HEK293T (cell line): ENCODE results near the gene VPS41.

Experiments
- CTCF ChIA-PET: fragments of 350-600 bp; formaldehyde crosslinking; extraction: SDS; loops from one replicate; lab custom pipeline; 2021; ENCODE audit warnings: antibody characterized with exemption, inconsistent platforms; lab: Yijun Ruan, JAX
- POLR2A ChIA-PET: fragments of 350-600 bp; formaldehyde crosslinking; extraction: SDS; loops from one replicate; lab custom pipeline; 2020; ENCODE audit warnings: antibody characterized with exemption, inconsistent platforms; lab: Yijun Ruan, JAX
- DNase-seq: peaks from one replicate; pipeline ENCODE4 v3.0.0; 2012; ENCODE audit warnings: mixed read lengths; ENCODE audit errors: extremely low spot score
- ARNT ChIP-seq: fragments of 450-650 bp; IDR thresholded peaks from 2 replicates; pipeline ENCODE4 v1.6.1; 2017; ENCODE audit warnings: mild to moderate bottlenecking
- BHLHE40 ChIP-seq: fragments of 450-650 bp; IDR thresholded peaks from 2 replicates; pipeline ENCODE4 v1.6.1; 2016; ENCODE audit warnings: mild to moderate bottlenecking, moderate library complexity, borderline replicate concordance
- CTBP1 ChIP-seq: fragments of 450-650 bp; IDR thresholded peaks from 2 replicates; pipeline ENCODE4 v1.6.1; 2016; ENCODE audit warnings: borderline replicate concordance
- ELF4 ChIP-seq: fragments of 450-650 bp; IDR thresholded peaks from 2 replicates; pipeline ENCODE4 v1.6.1; 2017; ENCODE audit warnings: antibody characterized with exemption
- FOXA1 ChIP-seq: fragments of 450-650 bp; IDR thresholded peaks from 2 replicates; pipeline ENCODE4 v1.6.1; 2016; ENCODE audit warnings: mild to moderate bottlenecking
- FOXK2 ChIP-seq: fragments of 450-650 bp; IDR thresholded peaks from 2 replicates; pipeline ENCODE4 v1.6.1; 2016; ENCODE audit warnings: mild to moderate bottlenecking
- FOXM1 ChIP-seq: fragments of 450-650 bp; IDR thresholded peaks from 2 replicates; pipeline ENCODE4 v1.6.1; 2017; ENCODE audit warnings: mild to moderate bottlenecking, borderline replicate concordance
- HDGF ChIP-seq: fragments of 450-650 bp; IDR thresholded peaks from 2 replicates; pipeline ENCODE4 v1.6.1; 2017; ENCODE audit warnings: antibody characterized with exemption, borderline replicate concordance
- L3MBTL2 ChIP-seq: fragments of 450-650 bp; conservative IDR thresholded peaks from 2 replicates; pipeline ENCODE4 v1.6.1; 2016; ENCODE audit warnings: mild to moderate bottlenecking
- LEF1 ChIP-seq: fragments of 450-650 bp; IDR thresholded peaks from 2 replicates; pipeline ENCODE4 v1.6.1; 2017; ENCODE audit warnings: mild to moderate bottlenecking, borderline replicate concordance
- NFRKB ChIP-seq: fragments of 450-650 bp; IDR thresholded peaks from 2 replicates; pipeline ENCODE4 v1.6.1; 2016; ENCODE audit warnings: mild to moderate bottlenecking, moderate library complexity
- SP1 ChIP-seq: fragments of 450-650 bp; IDR thresholded peaks from 2 replicates; pipeline ENCODE4 v1.6.1; 2017
- SUZ12 ChIP-seq: fragments of 450-650 bp; IDR thresholded peaks from 2 replicates; pipeline ENCODE4 v1.6.1; 2016; ENCODE audit warnings: mild to moderate bottlenecking
- TARDBP ChIP-seq: fragments of 450-650 bp; IDR thresholded peaks from 2 replicates; pipeline ENCODE4 v1.6.1; 2016
- ZNF384 ChIP-seq: fragments of 450-650 bp; IDR thresholded peaks from 2 replicates; pipeline ENCODE4 v1.6.1; 2016
- TF ChIP-seq, protein P1 (sequence below): fragments of 450-650 bp; IDR thresholded peaks from 2 replicates; pipeline ENCODE4 v1.6.1; 2016

Gene VPS41

DNA sequence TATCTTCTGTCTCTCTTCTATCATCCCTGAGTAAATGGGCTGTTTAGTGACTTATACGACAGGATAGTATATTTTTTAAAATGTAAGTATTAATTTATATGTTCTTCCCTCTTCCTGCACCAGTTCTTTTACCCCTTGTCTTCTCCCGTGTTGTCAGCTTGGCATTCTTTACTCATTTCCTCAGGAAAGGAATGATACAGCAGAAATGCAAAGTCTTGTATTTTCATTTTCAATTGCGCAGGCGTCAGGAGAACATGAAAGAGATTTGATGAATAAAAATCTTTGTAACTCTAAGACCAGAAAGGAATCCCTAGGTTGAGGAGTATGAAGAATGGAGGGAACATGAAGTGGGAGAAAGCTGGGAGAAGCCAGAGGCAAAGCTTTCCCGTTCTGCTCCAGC, 18.8 kb upstream of the VPS41 start:
- POLR2A ChIA-PET, result no interaction called here
- CTCF ChIA-PET, result interaction anchor here (0.6 kb wide), 1 partner anchor 526 kb away, joined by 3 read pairs; no protein-coding TSS in a partner anchor
- DNase-seq, result no peak
- TF ChIP-seq HDGF, result no peak
- TF ChIP-seq L3MBTL2, result no peak
- TF ChIP-seq FOXA1, result no peak
- TF ChIP-seq SP1, result no peak
- TF ChIP-seq ELF4, result no peak
- no peak for TF ChIP-seq SUZ12

DNA sequence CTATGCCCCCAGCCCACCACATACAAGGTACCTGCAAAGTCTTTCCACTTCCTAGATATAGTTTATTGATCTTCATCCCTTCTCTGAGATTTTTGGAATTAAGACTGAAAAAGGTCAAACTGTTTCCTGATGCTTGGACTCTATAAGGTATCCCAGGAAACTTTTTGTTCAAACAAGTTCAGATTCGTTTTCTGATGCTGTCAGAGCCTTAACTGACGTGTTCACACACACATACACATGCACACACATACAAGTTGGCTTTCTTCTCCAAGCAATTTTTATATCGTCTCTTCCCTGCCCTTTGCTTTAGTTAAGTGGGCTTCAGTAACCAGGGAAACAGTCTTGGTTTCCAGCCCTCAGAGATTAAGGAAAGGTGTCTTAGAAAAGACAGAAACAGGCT, 11.7 kb upstream of the VPS41 start:
- POLR2A ChIA-PET, result no interaction called here
- CTCF ChIA-PET, result no interaction called here
- TF ChIP-seq CTBP1 (no peak), ARNT (no peak), BHLHE40 (no peak), SP1 (no peak), LEF1 (no peak), TARDBP (no peak), FOXA1 (no peak), FOXM1 (no peak), L3MBTL2 (no peak), ZNF384 (no peak), ELF4 (no peak), FOXK2 (no peak), NFRKB (no peak), SUZ12 (no peak), HDGF (no peak)
- TF ChIP-seq, protein P1, sequence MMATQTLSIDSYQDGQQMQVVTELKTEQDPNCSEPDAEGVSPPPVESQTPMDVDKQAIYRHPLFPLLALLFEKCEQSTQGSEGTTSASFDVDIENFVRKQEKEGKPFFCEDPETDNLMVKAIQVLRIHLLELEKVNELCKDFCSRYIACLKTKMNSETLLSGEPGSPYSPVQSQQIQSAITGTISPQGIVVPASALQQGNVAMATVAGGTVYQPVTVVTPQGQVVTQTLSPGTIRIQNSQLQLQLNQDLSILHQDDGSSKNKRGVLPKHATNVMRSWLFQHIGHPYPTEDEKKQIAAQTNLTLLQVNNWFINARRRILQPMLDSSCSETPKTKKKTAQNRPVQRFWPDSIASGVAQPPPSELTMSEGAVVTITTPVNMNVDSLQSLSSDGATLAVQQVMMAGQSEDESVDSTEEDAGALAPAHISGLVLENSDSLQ, result no peak

DNA sequence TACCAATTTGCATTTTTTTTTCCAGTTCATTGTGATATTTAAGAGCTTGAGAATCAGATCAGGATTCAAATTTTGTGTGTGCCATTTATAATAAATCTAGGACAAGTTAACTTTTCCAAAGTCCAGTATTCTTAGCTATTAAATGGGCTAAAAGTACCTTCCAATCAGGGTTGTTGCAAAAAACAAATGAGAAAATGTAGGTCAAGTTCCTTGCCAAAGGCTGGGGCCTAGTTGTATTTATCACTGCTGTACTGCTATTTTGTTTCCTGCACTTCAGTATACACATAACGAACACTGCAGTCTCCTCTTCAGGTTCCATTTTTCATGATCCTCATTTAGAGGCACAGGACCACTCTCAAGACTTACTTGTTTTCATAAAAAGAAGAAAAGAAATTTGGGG, 7.4 kb upstream of the VPS41 start:
- ChIA-PET CTCF (no interaction called here), POLR2A (no interaction called here)
- TF ChIP-seq FOXA1 (no peak), FOXK2 (no peak), BHLHE40 (no peak), NFRKB (no peak), LEF1 (no peak), SUZ12 (no peak)
- no peak for DNase-seq

More for the DNA sequence above, 11.7 kb upstream of the VPS41 start:
- DNase-seq, result no peak

DNA sequence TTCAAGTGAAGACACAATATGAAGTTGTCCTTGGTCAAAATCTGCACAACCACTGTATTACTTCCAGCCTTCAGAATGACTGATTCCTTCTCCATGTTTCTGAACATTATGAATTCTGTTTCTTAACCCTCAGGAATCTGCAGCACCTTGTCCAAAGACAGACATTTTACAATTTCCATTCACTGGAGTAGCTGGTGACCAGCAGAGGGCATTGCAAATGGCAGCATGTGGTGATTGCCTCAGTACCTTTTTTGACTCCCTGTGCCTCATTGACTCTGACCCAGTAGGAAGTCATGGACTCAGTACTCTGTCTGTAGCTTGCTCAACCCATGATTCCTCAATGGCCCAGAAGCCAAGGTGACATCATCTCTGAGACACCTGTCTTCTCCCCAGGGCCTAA, 879 bp upstream of the VPS41 start:
- POLR2A ChIA-PET, result interaction anchor here (1.5 kb wide), 1 partner anchor 8 kb away, joined by 5 read pairs; no protein-coding TSS in a partner anchor
- no peak for DNase-seq

DNA sequence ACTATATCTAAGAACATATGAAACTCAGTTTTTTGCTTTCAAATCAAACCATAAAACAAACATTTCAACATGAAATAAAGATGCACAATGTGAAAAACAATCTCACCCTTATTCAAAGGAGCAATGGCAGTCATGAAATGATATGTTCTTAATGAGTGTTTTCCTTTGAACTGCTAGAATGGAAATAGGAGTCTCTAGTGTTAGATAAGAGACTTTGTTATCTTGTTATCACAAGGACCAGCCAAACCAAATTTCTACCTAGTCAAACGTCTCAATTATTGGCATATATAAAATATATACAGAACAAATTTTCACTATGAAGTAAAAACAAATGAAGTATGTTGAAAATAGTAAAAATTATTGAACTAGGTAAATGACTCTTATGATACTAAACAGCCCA, 1.2 kb downstream of the VPS41 start:
- TF ChIP-seq, protein P1, result no peak
- TF ChIP-seq ELF4, result no peak
- no peak for TF ChIP-seq SUZ12
- no peak for TF ChIP-seq TARDBP
- no peak for TF ChIP-seq FOXM1
- TF ChIP-seq CTBP1, result no peak
- no peak for TF ChIP-seq BHLHE40
- TF ChIP-seq ZNF384, result no peak
- TF ChIP-seq NFRKB, result no peak
- TF ChIP-seq LEF1, result no peak
- no peak for DNase-seq
- POLR2A ChIA-PET, result no interaction called here
- CTCF ChIA-PET, result no interaction called here

More for the DNA sequence above, 879 bp upstream of the VPS41 start:
- no peak for TF ChIP-seq BHLHE40
- no peak for TF ChIP-seq FOXK2
- no peak for TF ChIP-seq NFRKB
- TF ChIP-seq FOXM1, result no peak
- TF ChIP-seq SUZ12, result no peak
- CTCF ChIA-PET, result interaction anchor here (0.5 to 0.6 kb wide), 3 partner anchors 20 to 779 kb away, joined by 3 to 6 read pairs (median 4); no protein-coding TSS in a partner anchor

DNA sequence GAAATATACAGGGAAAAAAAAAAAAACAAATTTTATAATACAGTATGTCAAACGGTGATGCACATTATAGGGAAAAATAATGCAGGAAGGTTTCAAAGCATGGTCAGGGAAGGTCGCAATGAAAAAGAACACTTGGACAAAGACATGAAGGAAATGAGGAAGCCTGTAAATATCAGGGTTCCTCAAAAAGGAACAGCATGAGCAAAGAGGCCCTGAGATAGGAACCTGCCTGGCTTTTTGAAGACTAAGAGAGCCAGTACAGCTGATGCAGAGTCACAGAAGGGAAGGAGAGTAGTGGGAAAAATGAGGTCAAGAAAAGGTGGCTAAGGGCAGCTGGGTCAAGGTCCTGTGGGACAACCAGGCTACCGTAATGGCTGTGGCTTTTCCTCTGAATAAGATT, 1.9 kb downstream of the VPS41 start:
- DNase-seq, result no peak
- TF ChIP-seq FOXA1, result no peak
- no peak for TF ChIP-seq SP1
- no peak for TF ChIP-seq LEF1
- no peak for TF ChIP-seq NFRKB
- no peak for TF ChIP-seq SUZ12
- no peak for TF ChIP-seq HDGF
- ChIA-PET CTCF (no interaction called here), POLR2A (no interaction called here)

DNA sequence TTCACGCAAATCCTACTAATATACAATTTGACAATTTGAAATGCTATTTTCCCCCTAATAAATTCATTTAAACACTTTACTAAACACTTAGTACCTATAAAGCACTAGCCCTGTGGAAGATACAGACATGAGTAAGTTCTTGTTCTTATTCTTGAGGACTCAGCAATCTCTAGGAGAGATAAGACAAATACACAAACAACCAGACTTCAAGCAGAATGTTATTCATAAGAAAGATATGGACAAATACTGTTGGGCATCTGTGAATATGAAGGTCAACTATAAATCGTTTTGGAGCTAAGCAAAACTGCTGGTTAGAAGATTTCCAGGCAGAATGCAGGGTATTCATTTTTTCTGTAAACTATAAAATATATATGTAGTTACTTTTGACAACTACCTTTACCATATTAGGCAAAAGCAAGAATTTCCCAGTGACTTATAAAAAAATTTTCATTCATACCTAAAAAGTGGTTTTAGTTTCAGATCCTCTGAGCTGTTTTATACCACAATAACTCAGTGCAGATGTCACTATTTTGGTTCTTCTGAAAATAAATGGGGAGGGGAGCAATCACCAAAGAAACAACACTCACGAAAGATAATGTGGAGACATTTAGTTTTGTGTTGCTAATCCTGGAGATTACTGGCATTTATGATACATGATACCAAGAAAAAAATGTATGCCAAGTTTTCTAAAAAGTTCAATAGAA, 3.8 kb downstream of the VPS41 start:
- TF ChIP-seq FOXK2 (no peak), ELF4 (no peak), ARNT (no peak), ZNF384 (no peak), TARDBP (no peak), SP1 (no peak), LEF1 (no peak), L3MBTL2 (no peak), HDGF (no peak), CTBP1 (no peak), FOXA1 (no peak), NFRKB (no peak), FOXM1 (no peak)
- TF ChIP-seq, protein P1, result no peak
- ChIA-PET CTCF (no interaction called here), POLR2A (no interaction called here)
- no peak for DNase-seq
